Pancreas (tissue), 10 donors: ENCODE data around the gene SOX3. TPM values are rescaled to one million over a fixed set of nuclear protein-coding genes. Genes with fewer than 3 reads are reported as not detected.

ENCODE experiments used
- ATAC-seq, 4 donors: fragments of 200-7000 bp; cut with Tn5 transposase; one replicate each; pipeline versions ENCODE4 v1.8.0 to v1.9.1; 2020; ENCODE audit warnings: mild to moderate bottlenecking in 4 of 4, moderate library complexity in 4 of 4
- DNase-seq, 6 donors: peaks; one replicate each; pipeline ENCODE4 v3.0.0-alpha.2; 2020
- FAIRE-seq: peaks from 2 replicates; lab custom pipeline; 2012; peaks lifted over from hg19 to GRCh38; lab: Jason Lieb, UNC
- H3K27ac ChIP-seq, 4 donors: fragments of 200-600 bp; sonication (generic); 1 replicate in 3 of 4; 2 replicates in 1 of 4; pipeline versions ENCODE4 v1.5.0 to v1.8.0; 2020
- H3K27me3 ChIP-seq, 4 donors: fragments of 200-600 bp; one replicate each; pipeline ENCODE4 v1.8.0; 2021
- H3K36me3 ChIP-seq, 3 donors: fragments of 200-600 bp; sonication (generic) in 1 of 3; one replicate each; pipeline versions ENCODE4 v1.5.0 to v1.8.0; 2020 to 2021
- H3K4me1 ChIP-seq, 3 donors: fragments of 200-600 bp; one replicate each; pipeline ENCODE4 v1.8.0; 2021
- H3K4me3 ChIP-seq, 4 donors: fragments of 200-600 bp; sonication (generic) in 2 of 4; one replicate each; pipeline versions ENCODE4 v1.5.0 to v1.8.0; 2020 to 2021
- H3K9me3 ChIP-seq, 4 donors: fragments of 200-600 bp; one replicate each; pipeline ENCODE4 v1.8.0; 2021
- WGBS, 2 donors: extraction: QIAGEN DNeasy Blood & Tissue Kit; methylation state at CpG; one replicate each; pipeline ENCODE4 v1.1.7; 2013; 5-methylcytosine and 5-hydroxymethylcytosine counted together
- intact Hi-C, 3 donors: fragments of 100-400 bp; cut with DNase I; formaldehyde crosslinking; loops; one replicate each; pipeline versions ENCODE4 v1.11.1 to v1.14.2; 2022
- polyA plus RNA-seq, 2 donors: library from polyadenylated mRNA; stranded (reverse); fragments of 200-250 nt; gene quantifications; one replicate each; pipeline ENCODE4 v1.2.3, GENCODE V29; 2013
- total RNA-seq, 6 donors: library from RNA; stranded (reverse); fragmentation: NEBNext Ultra II Directional in 4 of 6; extraction: Animal tissue kit (Norgen Biotek cat#: 25700) in 4 of 6; gene quantifications; one replicate each; pipeline versions ENCODE4 v1.2.1 to v1.2.4, GENCODE V29; 2021 to 2023
- TF ChIP-seq, protein P1 (sequence below), 4 donors: fragments of 200-600 bp; sonication (generic) in 3 of 4; IDR thresholded peaks; one replicate each; pipeline versions ENCODE4 v1.5.0 to v1.8.0; 2021; ENCODE audit warnings: antibody characterized with exemption in 4 of 4
- donor health status: healthy with polysubstance abuse.
- donor health status: DM: no; HTN: no; CAD: no; lungs with moderate emphysema.
- donor health status: DM: no; HTN: no; CAD: no.
- donor health status: control.
- donor health status: control.
- donor health status: Bipolar disorder and iron deficiency.
- donor health status: DM: yes; HTN: yes; CAD: no.
- donor health status: DM: no; HTN: no; CAD: no.
- donor health status: DM: no; HTN: no; CAD: no.
- donor health status: DM: yes; HTN: yes; CAD: no.

SOX3 gene
- total and polyA plus RNA-seq, 8 donors: 0.06 TPM; not detected in 7

DNA sequence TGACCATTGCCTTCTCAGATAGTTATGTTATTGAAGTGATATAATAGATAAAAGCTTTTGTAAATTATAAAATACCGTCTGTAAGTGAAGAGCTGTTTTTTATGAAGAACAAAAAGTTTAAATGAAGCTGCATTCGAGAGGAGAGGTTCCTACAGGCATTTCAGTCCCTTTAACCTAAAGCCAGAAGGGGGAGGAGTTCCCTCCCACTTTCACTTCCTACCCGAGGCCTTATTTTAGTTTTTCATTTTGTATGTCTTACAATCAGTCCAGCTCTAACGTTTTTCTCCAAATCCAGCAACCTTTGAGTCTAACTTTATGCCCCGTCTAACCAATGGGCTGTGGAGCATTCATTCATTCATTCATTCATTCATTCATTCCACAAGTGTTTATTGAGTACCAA is 16.5 kb upstream of the SOX3 start:
- Histone ChIP-seq H3K27me3 (peaks cover 0 to 31% (median 4%) of the 10 kb centered on the region in 4 donors), H3K36me3 (no peaks in the 10 kb centered on the region), H3K4me3 (no peak overlapping the region), H3K4me1 (no peaks in the 10 kb centered on the region), H3K9me3 (no peaks in the 10 kb centered on the region), H3K27ac (no peak overlapping the region)
- no peak for DNase-seq
- WGBS, 2 donors: 36 to 41% methylated on average over 5 of the region's 5 CpGs
- FAIRE-seq: no peak
- no peak for ATAC-seq
- intact Hi-C loops: no loop called here
- TF ChIP-seq, protein P1, sequence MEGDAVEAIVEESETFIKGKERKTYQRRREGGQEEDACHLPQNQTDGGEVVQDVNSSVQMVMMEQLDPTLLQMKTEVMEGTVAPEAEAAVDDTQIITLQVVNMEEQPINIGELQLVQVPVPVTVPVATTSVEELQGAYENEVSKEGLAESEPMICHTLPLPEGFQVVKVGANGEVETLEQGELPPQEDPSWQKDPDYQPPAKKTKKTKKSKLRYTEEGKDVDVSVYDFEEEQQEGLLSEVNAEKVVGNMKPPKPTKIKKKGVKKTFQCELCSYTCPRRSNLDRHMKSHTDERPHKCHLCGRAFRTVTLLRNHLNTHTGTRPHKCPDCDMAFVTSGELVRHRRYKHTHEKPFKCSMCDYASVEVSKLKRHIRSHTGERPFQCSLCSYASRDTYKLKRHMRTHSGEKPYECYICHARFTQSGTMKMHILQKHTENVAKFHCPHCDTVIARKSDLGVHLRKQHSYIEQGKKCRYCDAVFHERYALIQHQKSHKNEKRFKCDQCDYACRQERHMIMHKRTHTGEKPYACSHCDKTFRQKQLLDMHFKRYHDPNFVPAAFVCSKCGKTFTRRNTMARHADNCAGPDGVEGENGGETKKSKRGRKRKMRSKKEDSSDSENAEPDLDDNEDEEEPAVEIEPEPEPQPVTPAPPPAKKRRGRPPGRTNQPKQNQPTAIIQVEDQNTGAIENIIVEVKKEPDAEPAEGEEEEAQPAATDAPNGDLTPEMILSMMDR (IDR thresholded peaks at IDR 0.05): no peak

GRCh38 chrX:140514554-140514953 is 9.7 kb upstream of the SOX3 start:
- no peak overlapping the region for H3K4me3 ChIP-seq
- FAIRE-seq: no peak
- no peaks in the 10 kb centered on the region for H3K9me3 ChIP-seq
- H3K36me3 ChIP-seq: no peaks in the 10 kb centered on the region
- no peak overlapping the region for H3K27ac ChIP-seq
- no peak for ATAC-seq
- TF ChIP-seq, protein P1 (IDR thresholded peaks at IDR 0.05): no peak
- H3K27me3 ChIP-seq: peaks cover 7 to 58% (median 20%) of the 10 kb centered on the region in 4 donors
- intact Hi-C loops: no loop called here
- H3K4me1 ChIP-seq: no peaks in the 10 kb centered on the region
- WGBS, 2 donors: 45 to 60% methylated on average over 1 of the region's 1 CpG
- DNase-seq: no peak

DNA sequence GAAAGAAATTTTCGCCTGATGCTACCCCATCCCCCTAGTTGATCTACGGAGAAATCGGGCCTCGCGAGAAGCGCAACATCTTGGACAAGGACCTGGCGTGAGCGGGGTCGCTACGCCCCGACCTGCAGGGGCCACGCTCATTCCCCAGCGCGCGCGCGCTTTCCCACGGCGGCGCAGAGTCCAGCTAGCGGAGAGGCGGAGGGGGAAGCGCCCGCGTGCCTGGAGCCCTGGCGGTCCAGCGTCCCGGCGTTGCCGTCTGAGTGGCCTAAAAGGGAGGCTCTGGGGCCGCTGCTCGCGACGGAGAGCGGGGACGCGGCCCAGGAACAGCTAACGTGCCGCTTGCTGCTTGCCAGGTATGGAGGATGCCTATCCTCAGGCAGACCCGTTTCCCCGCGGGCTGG is 6.0 kb upstream of the SOX3 start:
- Histone ChIP-seq H3K4me1 (no peaks in the 10 kb centered on the region), H3K4me3 (no peak overlapping the region), H3K27me3 (peaks cover 7 to 58% (median 21%) of the 10 kb centered on the region in 4 donors), H3K36me3 (no peaks in the 10 kb centered on the region), H3K9me3 (no peaks in the 10 kb centered on the region), H3K27ac (no peak overlapping the region)
- FAIRE-seq: no peak
- TF ChIP-seq, protein P1 (IDR thresholded peaks at IDR 0.05): no peak
- intact Hi-C loops: no loop called here
- ATAC-seq: no peak
- WGBS, 2 donors: 7 to 27% methylated on average over 37 to 42 of the region's 42 CpGs
- peak in 1 of 6 donors; percentile 61 for DNase-seq

DNA sequence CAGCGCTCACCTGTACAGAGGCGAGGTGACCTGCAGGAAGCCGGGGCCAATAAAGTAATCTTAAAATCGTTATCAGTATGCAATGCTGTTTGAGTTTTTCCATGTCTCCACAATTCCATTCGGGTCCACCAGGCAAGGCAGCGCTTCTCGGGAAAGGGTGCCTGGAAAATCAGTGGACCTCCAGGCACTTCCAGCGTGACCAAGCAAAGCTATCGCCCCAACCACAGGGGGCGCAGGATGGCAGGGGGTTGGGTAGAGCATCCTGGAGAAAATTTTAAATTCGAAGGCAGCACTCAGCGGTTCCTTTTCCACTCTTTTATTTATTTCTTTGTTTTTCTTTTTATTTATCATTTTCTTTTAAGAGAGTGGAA is 5.4 kb upstream of the SOX3 start:
- Histone ChIP-seq H3K4me1 (no peaks in the 10 kb centered on the region), H3K36me3 (no peaks in the 10 kb centered on the region), H3K27ac (no peak overlapping the region), H3K4me3 (no peak overlapping the region), H3K27me3 (peaks cover 7 to 61% (median 21%) of the 10 kb centered on the region in 4 donors), H3K9me3 (no peaks in the 10 kb centered on the region)
- DNase-seq (no peak), FAIRE-seq (no peak), ATAC-seq (no peak)
- 8 to 30% methylated on average over 12 of the region's 12 CpGs for WGBS, 2 donors
- TF ChIP-seq, protein P1 (IDR thresholded peaks at IDR 0.05): no peak
- intact Hi-C loops: no loop called here

DNA sequence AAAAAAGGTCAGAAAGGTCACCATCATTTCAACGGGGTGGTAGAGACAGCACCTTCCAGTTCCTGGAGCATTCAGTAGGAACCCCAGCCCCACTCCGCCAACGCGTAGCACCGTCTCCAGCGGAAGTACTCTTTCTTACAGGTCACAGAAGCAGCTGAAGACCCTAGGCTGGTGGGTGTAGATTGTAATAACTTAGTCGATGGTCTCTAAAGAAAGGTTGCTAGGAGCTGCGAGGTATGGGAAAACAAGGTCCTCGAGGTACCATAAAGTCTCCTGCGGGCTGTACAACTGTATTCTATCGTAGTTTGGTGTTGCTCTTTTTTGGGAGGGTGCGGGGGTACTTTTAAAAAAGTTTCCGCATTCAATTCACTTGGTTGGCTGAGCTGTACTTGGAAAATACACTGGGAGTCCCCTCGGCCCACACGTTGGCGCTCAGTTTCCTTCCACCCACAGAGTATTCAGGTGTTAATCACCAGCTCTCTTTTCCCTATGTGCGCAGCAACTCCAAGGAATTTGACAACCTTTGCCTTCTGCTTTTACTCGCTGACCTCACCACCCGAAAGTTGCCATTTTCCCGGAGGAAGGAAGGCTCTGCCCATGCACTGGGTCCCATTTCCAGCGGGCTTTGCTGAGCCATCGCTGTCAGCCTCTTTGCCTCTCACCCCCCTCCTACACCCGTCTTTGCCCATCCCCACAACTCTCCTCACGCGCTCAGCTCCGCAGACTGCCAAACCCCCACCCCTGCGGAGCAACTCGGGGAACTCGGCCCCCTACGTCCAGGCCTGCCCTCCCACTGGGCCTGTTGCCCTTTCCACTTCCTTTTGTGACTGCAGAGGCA is 4.8 kb upstream of the SOX3 start:
- Histone ChIP-seq H3K36me3 (no peaks in the 10 kb centered on the region), H3K4me1 (no peaks in the 10 kb centered on the region), H3K27ac (no peak overlapping the region), H3K4me3 (no peak overlapping the region), H3K27me3 (peaks cover 7 to 66% (median 21%) of the 10 kb centered on the region in 4 donors), H3K9me3 (no peaks in the 10 kb centered on the region)
- DNase-seq: no peak
- TF ChIP-seq, protein P1 (IDR thresholded peaks at IDR 0.05): no peak
- intact Hi-C loops: no loop called here
- no peak for ATAC-seq
- WGBS, 2 donors: 11 to 23% methylated on average over 30 of the region's 30 CpGs
- no peak for FAIRE-seq
